Omental fat pad (tissue), 4 donors: ENCODE results near the gene EPHA8. TPM values are rescaled to one million over a fixed set of nuclear protein-coding genes. Genes with fewer than 3 reads are reported as not detected.

Experiments
- ATAC-seq: fragments of 150-250 bp; one replicate; pipeline ENCODE4 v1.9.1; 2016; ENCODE audit warnings: mild to moderate bottlenecking, moderate library complexity; ENCODE audit not compliant: low FRiP score
- DNase-seq: peaks from one replicate; pipeline ENCODE4 v3.0.0-alpha.2; 2019; ENCODE audit warnings: low spot score
- total RNA-seq, 4 donors: library from RNA; depleted of rRNA; stranded (reverse); fragments of >200 nt; gene quantifications; one replicate each; pipeline ENCODE4 v1.1.0, GENCODE V29; 2016
- TF ChIP-seq, protein P1 (sequence below), 3 donors: fragments of 450-650 bp; IDR thresholded peaks; one replicate each; pipeline ENCODE4 v1.5.1; 2016 to 2017; ENCODE audit warnings: antibody characterized with exemption in 3 of 3, mild to moderate bottlenecking in 3 of 3, moderate library complexity in 2 of 3

EPHA8 gene
- total RNA-seq, 4 donors from 2014 or later: not detected

GRCh38 chr1:22588899-22589422 is 25.7 kb downstream of the EPHA8 start:
- TF ChIP-seq, protein P1, sequence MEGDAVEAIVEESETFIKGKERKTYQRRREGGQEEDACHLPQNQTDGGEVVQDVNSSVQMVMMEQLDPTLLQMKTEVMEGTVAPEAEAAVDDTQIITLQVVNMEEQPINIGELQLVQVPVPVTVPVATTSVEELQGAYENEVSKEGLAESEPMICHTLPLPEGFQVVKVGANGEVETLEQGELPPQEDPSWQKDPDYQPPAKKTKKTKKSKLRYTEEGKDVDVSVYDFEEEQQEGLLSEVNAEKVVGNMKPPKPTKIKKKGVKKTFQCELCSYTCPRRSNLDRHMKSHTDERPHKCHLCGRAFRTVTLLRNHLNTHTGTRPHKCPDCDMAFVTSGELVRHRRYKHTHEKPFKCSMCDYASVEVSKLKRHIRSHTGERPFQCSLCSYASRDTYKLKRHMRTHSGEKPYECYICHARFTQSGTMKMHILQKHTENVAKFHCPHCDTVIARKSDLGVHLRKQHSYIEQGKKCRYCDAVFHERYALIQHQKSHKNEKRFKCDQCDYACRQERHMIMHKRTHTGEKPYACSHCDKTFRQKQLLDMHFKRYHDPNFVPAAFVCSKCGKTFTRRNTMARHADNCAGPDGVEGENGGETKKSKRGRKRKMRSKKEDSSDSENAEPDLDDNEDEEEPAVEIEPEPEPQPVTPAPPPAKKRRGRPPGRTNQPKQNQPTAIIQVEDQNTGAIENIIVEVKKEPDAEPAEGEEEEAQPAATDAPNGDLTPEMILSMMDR (IDR thresholded peaks at IDR 0.05): no peak
- no peak for DNase-seq
- no peak for ATAC-seq

GRCh38 chr1:22591576-22591975 is 28.3 kb downstream of the EPHA8 start:
- ATAC-seq (no peak), DNase-seq (no peak)
- TF ChIP-seq, protein P1 (IDR thresholded peaks at IDR 0.05): no peak

DNA sequence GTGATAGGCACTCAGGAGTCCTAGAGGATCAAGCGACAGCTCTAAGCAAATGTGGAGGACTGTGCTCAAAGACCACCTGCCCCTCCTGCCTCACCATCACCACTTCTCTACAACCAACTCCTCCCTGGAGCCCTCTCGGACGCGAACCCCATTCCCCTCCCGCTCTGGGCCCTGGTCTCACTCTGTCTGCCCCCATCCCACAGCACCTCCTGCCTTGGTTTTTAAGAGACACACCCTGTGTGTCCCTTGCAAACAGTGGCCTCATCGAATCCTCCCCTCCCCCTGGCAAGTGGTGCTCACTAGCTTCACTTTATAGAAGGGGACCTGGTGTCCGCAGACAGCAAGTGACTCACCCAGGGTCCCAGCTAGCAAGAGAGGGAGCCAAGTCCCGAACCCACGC is 28.8 kb downstream of the EPHA8 start:
- ATAC-seq: no peak
- no peak for DNase-seq
- TF ChIP-seq, protein P1 (IDR thresholded peaks at IDR 0.05): no peak

DNA sequence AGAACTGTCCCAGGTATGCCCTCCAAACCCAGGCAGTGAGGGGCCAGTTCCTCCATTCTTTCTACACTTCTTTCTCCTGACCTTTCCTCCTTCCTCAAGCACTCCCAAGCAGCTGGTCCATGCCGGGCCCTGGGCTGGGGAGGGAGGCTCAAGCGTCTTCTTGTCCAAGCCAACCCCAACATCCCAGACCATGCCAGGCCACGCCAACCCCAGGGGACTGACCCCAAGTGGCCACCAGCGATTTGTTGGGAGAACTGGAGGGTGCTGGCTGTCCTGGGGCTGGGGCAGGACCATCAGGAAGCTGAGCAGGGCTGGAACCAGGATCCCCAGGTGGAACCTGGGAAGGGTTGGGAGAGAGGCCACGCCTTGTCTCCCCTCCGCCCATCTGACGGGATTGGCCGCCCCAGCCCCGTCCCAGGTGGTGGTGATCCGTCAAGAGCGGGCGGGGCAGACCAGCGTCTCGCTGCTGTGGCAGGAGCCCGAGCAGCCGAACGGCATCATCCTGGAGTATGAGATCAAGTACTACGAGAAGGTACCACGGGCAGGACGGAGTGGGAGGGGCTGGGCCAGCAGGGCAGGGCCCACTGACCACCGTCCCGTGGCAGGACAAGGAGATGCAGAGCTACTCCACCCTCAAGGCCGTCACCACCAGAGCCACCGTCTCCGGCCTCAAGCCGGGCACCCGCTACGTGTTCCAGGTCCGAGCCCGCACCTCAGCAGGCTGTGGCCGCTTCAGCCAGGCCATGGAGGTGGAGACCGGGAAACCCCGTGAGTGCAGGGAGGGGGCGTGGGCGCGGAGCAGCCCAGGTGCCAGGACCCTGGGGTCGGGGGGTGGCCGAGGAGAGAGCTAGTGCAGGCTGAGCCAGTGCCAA is 29.9 kb downstream of the EPHA8 start:
- ATAC-seq (no peak), DNase-seq (no peak)
- TF ChIP-seq, protein P1 (IDR thresholded peaks at IDR 0.05): no peak

DNA sequence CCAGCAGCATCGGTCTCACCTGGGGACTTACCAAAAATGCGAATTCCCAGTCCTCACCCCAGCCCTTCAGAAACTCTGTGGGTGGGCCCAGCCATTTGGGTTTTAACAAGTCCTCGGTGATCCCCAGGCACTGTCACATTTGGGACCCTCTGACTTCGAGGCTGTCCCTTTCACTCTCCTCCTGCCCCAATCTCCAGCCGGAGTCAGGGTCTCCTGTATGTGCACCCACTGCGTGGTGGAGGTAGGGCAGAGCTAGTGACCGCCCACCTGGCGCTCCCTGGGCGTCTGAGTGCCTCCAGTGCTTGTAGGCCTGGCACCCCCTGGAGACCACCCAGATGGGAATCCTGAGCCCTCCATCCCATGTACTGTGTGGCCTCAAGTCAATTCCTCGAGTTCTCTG is 31.1 kb downstream of the EPHA8 start:
- ATAC-seq: no peak
- TF ChIP-seq, protein P1 (IDR thresholded peaks at IDR 0.05): no peak
- no peak for DNase-seq

DNA sequence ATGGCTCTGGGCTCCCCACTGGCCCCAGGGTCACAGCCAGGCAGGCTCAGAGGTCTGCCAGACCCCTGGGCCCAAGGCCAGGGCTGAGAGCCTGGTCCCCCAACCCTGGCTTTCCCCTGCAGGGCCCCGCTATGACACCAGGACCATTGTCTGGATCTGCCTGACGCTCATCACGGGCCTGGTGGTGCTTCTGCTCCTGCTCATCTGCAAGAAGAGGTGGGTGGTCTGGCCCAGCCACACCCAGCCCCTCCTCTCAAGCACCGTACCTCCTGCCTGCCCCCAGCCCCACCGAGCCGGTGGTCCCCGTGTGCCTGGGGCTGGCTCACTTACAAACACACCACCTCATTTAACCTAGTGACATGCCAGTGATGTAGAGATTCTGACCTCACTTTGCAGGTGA is 31.8 kb downstream of the EPHA8 start:
- TF ChIP-seq, protein P1 (IDR thresholded peaks at IDR 0.05): no peak
- DNase-seq: no peak
- no peak for ATAC-seq
